Dermis blood vessel endothelial cell (primary cell): ENCODE data around the gene CAMK2A. TPM values are rescaled to one million over a fixed set of nuclear protein-coding genes. Genes with fewer than 3 reads are reported as not detected.
A peak's percentile ranks its signal among the peaks of the same experiment; 100 is the strongest.

Experiments
- DNase-seq: peaks from one replicate; pipeline ENCODE4 v3.0.0; 2010
- total RNA-seq: library from RNA; depleted of rRNA; stranded (reverse); fragments of >200 nt; gene quantifications from 2 replicates; pipeline ENCODE4 v1.2.3, GENCODE V29; 2014

The CAMK2A gene
- total RNA-seq, 1 donor from 2014 or later, result not detected

GRCh38 chr5:150315245-150315644 lies 25.7 kb upstream of the CAMK2A start:
- no peak for DNase-seq

- no peak for DNase-seq
These were observed 24.5 kb upstream of the CAMK2A start for GRCh38 chr5:150313921-150314716.

DNA sequence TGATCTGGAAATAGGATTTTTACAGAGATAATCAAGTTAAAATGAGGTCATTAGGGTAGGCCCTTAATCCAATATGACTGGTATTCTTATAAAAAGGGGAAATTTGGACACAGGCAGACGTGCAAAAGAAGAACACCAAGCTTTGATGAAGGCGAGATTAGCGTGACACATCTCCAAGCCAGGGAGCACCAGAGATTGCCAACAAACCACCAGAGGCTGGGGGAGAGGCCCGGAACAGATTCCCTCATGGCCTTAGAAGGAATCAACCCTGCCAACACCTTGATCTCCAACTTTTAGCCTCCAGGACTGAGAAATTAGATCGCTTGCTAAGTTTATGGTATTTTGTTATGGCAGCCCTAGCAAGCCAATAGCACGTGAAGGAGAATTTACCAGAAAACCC lies 23.9 kb upstream of the CAMK2A start:
- no peak for DNase-seq

DNA sequence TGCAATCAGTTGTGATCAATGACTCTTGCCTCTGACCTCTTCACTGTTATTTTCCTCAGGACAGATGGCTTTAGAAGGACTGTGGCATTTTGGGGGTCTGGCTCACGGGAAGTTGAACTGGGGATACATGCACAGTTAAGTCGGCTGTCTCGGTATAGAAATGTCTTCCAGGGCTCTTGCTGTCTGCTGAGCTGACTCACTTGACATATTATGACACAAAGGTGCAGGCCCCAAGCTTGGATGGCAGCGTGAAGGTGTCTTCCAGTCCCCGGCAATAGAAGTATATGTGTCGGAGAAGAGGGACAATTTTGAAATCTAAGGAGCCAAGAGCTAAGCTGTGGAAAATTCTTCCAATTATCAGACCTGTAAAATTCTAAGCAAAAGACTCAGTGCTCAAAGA lies 22.9 kb upstream of the CAMK2A start:
- no peak for DNase-seq

- no peak for DNase-seq
These were observed 21.6 kb upstream of the CAMK2A start for GRCh38 chr5:150311015-150311692.

DNA sequence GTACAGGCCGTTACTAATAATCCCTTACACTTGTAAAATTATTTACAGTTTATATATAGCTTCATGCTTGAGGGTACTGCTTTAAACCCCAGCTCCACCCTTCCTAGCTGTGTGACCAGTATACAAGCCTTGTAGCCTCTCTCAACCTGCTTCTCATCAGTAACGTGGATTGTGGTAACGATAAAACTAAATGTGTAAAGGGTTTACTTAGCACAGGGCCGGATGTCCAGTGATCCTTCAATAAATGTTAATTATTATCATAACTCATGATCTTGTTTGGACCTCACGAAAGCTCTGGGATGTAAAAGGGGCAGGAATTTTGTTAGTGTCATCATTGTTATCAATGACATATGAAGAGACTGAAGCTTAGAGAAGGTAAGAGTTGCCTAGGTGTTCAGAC lies 20.7 kb upstream of the CAMK2A start:
- DNase-seq, result no peak

GRCh38 chr5:150309886-150310239 lies 20.3 kb upstream of the CAMK2A start:
- no peak for DNase-seq

DNA sequence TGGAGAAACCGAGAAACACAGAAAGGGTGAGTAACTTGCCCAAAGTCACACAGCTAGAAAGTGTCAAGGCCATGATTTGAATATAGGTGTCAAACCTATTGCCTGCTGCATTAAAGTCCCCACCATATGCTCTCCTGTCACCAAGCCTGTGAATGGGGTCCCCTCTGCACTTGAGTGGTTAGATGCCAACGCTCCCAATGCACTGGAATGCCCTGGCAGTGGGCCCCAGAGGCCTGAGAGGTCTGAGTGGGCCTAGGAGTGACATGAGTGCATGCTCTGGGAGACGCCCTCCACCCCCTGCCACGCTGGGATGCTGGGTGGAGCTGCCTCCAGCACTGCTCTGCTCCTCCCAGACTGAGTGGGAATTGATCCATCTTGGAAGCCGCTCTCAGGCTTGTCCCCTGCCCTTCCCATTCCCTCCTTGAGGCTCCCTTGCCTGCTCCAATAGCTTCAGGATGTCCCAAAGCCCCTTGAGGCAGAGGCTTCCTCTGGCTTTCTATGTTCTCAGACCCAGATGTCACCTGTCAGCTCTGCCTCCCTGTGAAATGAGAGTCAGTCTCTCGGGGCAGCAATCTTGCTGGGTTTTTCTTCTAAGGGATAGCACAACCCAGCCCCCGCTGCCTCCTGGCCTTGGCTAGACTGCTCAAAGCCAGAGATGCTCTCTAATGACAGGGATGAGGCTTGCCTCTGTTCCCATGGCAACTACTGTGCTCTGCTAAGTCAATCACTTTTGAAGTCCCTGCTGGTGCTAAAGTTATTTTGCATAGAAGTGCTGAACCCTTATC lies 19.7 kb upstream of the CAMK2A start:
- no peak for DNase-seq

- no peak for DNase-seq
These were observed 18.2 kb upstream of the CAMK2A start for GRCh38 chr5:150307617-150308426.

DNA sequence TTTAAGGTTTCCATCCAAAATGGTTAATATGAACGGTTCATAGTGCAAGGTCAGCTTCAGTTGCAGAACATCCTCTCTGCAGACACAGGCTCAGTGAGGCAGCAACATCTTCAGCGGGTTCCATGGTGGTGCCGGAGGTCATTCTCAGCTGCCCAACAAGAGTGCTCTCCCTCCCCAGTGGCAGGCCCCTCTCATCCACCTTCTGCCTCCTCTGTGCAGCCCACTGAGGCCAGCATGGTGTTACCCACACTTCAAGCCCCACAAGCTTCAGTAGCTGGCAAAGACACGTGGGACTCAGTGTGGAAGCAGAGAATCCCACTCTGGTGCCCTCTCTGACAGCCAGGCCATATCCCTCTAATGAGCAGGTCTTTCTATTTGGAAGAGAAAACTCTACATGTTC lies 17.2 kb upstream of the CAMK2A start:
- DNase-seq, result no peak

GRCh38 chr5:150305557-150305956 lies 16.0 kb upstream of the CAMK2A start:
- no peak for DNase-seq

- DNase-seq, result no peak
These were observed 15.5 kb upstream of the CAMK2A start for GRCh38 chr5:150305095-150305494.

- no peak for DNase-seq
These were observed 15.0 kb upstream of the CAMK2A start for GRCh38 chr5:150304481-150305081.

- DNase-seq, result no peak
These were observed 14.2 kb upstream of the CAMK2A start for GRCh38 chr5:150303660-150304386.

DNA sequence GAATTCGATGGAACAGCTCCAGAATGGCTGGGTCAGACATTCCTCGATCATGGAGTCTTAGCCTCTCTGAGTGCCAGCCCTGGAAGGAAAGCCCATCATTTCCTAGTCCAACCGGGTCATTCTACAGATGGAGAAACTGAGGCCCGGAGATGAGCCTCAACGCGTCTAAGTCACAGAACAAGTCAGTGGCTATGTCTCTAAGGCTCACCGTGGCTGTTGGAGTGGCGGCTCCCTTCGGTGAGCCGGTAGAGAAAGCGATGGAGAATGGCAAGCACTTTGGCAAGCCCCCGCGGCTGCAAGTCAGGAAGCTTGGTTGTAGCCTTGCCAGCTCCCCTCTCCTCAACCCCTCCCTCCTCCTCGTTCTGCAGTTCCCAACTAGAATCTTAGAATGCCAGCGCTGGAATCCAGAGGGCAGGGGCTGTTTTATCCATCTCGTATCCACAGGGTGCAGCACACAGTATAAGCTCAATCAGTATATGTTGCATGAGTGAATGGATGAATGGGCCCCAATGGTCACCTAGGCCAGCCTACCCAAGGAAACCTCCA lies 13.6 kb upstream of the CAMK2A start:
- peak; percentile 21 for DNase-seq

DNA sequence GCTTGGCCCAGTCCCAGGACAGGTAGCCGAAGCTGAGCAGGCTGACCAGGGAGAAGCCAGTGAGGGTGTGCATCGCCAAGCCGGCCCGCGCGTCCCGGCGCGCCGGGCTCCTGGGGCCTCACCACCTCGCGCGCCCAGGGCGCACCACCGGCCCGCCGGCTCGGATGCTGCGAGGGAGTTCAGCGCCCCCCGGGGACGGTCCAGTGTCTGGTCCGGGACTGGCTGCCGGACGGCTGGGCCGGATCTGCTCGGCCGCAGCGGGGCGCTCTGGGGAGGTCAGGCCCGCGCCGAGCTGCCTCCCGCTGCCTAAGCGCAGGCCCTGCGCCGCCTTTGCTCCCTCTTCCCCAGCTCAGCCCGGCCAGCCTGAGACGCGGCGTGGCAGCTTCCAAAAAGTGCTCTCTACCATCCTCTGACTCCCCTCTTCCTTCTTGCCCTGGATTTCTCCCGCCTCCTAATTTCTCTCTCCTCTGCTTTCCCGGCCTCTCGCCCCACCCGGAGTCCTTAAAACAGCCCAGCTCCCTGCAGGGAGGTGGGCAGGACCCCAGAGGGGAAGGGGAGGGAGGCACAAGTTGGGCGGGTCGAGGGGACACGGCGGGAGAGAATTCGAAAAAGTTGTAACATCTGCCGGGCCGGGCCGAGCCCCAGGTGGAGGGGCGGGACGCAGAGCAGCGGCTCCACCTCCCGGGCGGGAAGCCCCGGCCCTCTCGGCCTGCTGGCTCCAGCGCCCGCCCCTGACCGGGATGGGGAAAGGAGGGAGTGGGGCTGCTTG lies 12.9 kb upstream of the CAMK2A start, which contains the start of gene ARSI:
Gene ARSI, minus strand, starts transcription at position 605 of the 769 bp plus-strand sequence. Its CDS starts 532 bp downstream, at position 73.
- DNase-seq, result peak; percentile 30

DNA sequence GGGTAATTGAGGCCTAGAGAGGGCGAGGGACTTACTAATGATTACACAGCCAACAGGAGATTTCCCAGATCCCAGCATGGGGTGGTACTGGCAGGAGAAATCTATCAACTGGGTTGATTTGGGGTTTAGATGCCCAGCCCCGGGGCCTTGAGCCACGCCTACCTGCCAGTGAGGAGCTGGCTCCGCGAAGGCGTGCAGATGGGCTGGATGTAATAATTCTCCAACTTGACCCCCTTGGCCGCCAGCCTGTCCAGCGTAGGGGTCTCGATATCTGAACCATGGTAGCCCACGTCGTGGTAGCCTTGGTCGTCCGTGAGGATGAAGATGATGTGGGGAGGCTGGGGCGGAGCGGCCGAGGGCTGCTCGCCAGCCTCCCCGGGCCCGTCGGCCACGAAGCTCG lies 12.3 kb upstream of the CAMK2A start:
- no peak for DNase-seq

GRCh38 chr5:150301170-150301505 lies 11.6 kb upstream of the CAMK2A start:
- no peak for DNase-seq

DNA sequence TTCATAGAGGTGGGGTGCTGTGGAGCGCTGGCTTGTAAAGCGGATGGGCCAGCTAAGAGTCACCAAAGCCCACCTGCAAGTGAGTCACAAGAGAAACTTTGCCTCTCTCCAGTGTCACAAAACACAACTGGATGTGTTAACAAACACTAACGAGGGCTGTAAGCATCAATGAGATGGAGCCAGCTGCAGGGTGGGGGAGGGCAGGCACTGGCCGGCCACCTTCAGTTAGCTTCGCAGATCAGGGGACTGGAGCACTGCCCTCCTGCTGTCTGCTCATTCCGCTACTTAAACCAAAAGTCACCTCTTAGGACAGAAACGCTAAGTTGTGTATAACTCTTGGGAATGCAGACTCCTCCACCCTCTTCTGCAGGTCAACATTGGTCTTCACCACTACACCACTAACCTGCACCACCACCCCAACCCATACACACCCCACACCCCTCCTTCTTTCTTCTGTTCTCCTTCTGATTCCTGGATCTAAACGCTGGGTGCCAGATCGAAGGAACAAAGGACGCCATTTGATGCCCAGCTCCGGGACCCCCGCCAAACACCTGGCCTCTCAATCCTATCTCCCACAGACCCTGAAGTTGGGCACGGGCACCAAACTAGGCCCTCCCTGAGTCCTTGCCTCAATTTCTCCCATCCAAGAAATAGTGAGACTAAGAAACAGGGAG lies 11.1 kb upstream of the CAMK2A start:
- DNase-seq, result no peak
